ENCODE data around the gene TBC1D20.

TBC1D20 gene

DNA sequence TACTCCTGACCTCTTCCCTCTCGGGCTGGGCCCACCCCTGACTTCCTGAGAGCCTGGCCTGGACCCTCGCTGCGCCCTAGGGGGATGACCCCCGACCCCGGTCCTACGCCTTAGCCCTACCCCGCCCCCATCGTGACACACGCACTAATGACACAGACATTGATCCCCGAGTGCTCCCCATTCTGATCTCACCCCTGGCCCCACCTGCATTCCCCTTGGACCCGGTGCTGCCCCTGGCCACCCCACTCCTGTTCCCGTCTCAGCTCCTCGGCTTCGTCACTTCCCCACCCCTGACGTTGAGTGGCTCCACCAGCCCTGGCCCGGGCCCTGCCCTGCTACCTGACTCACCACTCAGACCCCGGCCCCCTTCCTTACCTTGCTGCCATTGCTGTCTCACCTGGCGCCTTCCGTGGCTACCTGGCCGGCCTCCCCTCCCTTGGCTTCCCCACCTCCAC lies 42.1 kb downstream of the TBC1D20 start:
- no peak for DNase-seq (ENCODE audit: low read depth in 2 of 2)

DNA sequence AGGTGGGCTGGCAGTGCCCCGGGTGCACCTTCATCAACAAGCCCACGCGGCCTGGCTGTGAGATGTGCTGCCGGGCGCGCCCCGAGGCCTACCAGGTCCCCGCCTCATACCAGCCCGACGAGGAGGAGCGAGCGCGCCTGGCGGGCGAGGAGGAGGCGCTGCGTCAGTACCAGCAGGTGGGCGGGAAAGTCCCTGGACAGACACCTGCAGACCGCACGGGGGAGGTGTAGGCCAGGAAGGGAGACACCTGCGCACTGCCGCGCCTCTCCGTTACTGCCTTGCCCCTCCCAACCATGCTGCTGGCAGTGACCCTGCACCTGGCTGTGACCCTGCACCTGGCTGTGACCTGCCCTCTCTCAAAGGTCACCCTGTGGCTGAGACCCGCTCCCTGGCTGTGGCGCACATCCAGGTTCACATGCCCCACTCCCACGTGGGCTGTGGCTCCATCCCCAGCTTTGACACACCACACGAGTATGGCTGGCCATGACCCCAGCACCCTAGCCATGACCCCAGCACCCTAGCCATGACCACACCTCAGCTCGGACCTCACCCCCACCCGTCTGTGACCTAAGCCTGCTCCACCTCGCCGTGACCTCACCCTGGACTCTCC lies 42.7 kb downstream of the TBC1D20 start:
- DNase-seq (ENCODE audit: low read depth in 2 of 2): no peak

DNA sequence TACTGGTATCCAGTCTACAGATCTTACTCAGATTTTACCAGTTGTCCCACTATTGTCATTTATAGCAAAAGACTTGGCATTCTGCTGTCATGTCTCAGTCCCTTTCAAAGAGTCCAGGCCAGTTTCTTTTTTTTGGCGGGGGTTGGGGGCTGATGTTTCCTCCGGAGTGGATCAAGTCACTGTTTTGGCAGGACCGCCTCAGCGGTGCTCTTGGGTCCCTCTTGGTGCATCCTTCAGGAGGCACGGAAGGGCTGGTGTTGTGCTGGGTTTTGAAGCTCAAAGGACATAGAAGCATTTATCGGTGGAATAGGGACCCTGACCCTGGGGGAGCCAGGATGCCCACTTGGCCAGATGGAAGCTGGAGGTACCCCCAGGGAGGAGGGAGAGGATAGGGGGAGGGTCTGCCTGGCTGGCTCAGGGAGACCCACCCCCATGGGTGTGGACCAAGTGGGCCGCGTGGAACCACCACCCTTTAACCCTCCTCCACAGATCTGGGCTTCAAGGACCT lies 43.4 kb downstream of the TBC1D20 start:
- no peak for DNase-seq (ENCODE audit: low read depth in 2 of 2)

DNA sequence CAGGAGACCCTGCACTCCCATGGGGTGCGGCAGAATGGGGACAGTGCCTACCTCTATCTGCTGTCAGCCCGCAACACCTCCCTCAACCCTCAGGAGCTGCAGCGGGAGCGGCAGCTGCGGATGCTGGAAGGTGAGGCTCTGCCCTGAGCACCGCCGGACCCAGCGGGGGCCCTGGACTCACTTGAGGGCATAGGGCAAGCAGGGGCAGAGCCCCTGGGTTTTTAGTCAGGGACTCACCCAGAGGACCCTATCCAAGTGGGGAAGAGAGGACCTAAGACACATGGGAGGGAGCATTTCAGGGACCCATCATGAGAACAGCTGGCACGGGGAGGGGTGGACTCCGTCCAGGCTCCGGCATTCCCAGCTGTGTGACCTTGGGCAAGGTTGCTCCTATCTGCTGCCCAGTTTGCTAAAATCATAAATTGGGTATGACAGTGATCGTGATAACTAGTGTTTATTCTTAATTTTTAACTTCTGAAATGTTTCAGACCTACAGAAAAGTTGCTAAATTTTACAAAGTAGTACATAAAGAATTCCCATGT lies 44.5 kb downstream of the TBC1D20 start:
- DNase-seq (ENCODE audit: low read depth in 2 of 2): no peak

DNA sequence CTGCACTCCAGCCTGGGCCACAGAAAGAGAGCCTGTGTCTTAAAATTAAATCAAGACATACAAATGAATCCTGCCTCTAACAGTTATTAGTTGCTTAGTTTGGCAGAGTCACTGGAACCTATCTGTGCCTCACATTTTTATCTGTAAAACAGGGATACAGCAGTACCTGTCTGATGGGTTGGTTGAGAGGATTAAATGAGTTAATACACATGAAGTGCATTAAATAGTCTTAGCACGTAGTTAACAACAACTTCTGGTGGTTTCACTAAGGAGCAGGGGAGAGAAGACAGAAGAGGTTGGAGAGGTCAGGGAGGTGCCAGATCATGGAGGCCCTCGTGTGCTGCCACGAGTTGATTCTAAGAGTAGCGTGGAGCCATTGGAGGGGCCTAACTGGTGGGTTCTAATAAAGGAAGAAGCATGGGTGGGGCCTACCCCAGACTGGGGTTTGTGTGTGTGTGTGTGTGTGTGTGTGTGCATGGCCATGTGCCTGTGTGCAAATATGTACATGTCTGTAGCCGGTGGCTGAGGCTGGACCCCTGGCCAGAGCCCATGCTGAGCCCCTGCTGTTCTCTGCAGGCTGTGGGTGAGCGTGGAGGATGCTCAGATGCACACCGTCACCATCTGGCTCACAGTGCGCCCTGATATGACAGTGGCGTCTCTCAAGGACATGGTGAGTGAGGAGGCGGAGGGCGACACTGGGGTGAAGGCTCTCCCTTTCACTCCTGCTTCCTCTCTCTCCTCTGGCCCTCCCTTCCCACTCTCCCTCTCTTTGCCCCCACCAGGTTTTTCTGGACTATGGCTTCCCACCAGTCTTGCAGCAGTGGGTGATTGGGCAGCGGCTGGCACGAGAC lies 45.2 kb downstream of the TBC1D20 start:
- DNase-seq (ENCODE audit: low read depth in 2 of 2): no peak

DNA sequence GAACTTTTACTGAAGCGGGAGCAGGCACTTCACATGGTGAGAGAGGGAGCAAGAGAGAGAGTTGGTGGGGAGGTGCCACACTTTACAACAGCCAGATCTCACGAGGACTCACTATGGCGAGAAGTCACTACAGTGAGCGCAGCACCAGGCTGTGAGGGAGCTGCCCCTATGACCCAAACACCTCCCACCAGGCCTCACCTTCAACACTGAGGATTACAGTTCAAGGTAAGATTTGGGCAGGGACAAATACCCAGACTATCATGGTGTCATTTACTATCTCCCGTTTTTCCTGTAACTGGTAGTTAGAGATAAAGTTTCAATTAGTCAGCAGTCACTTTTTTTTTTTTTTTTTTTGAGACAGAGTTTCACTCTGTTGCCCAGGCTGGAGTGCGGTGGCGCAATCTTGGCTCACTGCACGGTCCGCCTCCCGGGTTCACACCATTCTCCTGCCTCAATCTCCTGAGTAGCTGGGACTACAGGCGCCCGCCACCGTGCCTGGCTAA lies 46.5 kb downstream of the TBC1D20 start:
- DNase-seq (ENCODE audit: low read depth in 2 of 2): no peak

DNA sequence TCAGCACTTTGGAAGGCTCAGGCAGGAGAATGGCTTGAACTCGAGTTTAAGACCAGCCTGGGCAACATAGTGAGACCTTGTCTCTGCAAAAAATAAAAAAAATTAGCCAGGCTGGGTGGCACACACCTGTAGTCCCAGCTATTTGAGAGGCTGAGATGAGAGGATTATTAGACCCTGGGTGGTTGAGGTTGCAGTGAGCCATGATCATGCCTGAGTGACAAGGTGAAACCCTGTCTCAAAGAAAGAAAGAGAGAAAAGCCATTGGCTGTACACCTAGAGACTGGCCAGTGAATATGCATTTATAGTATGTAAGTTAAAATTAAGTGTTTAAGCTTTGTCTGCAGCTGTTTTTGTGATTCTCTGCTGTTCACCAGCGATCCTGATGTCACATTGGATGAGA lies 48.2 kb downstream of the TBC1D20 start:
- DNase-seq (ENCODE audit: low read depth in 2 of 2): no peak

DNA sequence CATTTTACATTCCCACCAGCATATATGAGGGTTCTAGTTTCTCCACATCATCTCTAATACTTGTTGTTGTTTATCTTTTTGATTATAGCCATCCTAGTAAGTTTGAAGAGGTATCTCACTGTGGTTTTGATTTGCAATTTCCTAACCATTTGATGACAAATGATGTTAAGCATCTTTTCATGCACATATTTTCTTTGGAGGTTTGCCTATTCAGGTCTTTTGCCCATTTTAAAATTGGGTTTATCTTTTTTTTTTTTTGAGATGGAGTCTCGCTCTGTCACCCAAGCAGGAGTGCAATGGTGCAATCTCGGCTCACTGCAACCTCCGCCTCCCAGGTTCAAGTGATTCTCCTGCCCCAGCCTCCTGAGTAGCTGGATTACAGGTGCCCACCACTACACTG lies 50.3 kb downstream of the TBC1D20 start:
- no peak for DNase-seq (ENCODE audit: low read depth in 2 of 2)

DNA sequence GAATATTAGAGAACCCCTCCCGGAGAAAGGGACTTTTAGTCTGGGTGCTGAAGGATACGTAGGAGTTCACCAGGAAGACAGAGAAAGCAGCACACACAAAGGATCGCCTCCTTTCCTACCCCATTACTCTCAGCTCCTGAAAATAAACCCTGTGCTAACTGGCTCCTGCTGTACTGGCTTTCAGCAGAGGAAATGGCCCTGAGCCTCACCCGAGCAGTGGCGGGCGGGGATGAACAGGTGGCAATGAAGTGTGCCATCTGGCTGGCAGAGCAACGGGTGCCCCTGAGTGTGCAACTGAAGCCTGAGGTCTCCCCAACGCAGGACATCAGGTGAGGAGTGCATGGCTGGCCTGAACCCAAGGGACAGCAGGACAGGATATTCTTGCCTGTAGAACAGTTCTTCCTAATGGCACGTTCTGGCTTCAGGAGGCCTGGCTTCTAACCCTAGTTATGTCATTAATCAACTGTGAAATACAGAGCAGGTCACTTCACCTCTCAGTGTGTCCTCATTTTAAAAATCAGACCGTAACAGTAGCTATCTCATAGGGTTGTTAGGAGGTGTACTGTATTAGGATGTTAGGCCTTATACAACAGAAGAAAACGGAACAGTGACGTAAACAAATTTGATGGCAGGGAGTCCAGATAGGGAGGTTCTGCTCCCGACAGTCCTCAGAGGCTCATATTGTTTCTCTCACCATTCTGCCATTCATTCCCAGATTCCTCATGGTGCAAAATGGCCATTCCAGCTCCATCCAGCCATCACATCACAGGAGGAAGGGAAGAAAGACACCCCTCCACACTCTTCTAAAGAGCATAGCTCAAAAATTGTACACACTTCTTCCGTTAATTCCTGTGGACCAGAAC lies 52.4 kb downstream of the TBC1D20 start:
- no peak for DNase-seq (ENCODE audit: low read depth in 2 of 2)

DNA sequence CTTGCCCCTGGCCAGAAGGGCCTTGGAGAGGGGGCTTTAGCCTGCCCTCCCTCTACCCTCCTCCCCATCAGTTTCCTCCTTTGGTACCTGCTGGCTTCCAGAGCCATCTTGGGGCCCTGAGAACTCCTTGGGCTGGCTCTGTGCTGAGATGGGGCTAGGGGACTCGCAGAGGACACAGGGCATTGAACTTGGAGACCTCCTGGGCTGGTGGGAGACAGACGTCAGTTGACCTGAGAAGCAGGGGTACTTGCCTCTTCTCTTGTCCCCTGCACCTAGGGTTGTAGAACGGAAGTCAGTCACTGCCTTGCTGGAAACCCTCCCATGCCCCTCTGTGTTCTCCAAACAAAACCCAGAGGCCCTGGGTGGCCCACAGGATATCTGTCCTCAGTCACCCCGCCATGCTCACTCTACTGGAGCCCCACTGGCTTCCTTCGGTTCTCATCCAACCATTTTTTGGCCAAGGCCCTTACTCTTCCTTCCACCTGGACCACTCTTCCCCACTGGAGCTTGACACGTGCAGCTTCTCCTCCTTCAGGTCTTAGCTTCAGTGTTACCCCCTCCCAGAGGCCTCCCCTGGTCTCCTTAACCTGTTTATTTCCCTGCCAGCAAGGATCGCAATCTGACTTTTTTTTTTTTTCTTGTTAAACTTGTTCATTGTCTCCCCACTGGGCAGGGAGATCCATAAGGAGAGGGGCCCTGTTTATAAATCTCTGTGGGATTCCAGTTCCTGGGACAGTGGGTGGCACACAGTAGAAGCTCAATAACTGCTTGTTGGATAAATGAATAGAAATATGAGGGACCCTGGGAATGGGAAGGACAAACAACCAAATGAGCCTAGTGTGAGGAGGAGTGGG lies 53.3 kb downstream of the TBC1D20 start:
- DNase-seq (ENCODE audit: low read depth in 2 of 2): no peak

DNA sequence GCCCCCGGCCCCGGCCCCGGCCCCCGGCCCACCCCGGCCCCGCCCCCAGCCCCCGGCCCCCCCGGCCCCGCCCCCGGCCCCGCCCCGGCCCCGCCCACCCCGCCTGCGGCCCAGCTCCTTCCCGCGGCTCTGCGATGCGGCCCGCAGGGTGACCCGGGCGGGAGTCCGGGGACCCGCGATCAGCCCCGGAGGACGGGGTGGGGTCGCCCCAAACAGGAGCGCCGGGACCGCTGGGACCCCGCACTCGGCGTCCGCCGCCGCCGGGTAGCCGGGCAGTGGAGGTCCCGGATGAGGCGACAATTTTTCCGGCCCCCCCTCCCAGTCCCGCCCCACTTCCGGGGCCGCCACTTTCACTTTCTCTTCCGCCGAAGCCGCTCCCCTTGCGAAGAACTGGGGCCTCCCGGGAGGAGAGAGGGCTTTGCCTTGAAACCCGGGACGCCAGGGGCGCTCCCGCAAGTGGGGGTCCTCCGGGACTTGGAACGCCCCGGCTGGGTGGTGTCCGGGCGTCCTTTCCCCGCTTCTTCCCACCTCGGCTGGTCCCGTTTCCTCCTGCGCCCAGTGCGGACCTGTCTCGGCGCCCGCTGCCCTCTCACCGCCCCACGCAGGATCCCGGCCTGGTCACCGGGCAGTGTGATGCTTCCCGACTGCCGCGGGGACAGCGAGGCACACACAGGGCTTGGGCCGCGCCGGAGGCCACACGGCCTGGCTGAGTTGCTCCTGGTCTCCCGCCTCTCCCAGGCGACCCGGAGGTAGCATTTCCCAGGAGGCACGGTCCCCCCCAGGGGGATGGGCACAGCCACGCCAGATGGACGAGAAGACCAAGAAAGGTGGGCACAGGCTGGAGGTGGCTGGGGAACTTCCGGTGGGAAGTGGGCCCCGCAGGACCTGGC lies 54.1 kb downstream of the TBC1D20 start, which contains the start of gene RBCK1:
Gene RBCK1, plus strand, starts transcription at position 347 of the 890 bp plus-strand sequence. Its CDS starts 459 bp downstream, at position 806.
- peak; percentile 70 to 81 for DNase-seq (ENCODE audit: low read depth in 2 of 2)

DNA sequence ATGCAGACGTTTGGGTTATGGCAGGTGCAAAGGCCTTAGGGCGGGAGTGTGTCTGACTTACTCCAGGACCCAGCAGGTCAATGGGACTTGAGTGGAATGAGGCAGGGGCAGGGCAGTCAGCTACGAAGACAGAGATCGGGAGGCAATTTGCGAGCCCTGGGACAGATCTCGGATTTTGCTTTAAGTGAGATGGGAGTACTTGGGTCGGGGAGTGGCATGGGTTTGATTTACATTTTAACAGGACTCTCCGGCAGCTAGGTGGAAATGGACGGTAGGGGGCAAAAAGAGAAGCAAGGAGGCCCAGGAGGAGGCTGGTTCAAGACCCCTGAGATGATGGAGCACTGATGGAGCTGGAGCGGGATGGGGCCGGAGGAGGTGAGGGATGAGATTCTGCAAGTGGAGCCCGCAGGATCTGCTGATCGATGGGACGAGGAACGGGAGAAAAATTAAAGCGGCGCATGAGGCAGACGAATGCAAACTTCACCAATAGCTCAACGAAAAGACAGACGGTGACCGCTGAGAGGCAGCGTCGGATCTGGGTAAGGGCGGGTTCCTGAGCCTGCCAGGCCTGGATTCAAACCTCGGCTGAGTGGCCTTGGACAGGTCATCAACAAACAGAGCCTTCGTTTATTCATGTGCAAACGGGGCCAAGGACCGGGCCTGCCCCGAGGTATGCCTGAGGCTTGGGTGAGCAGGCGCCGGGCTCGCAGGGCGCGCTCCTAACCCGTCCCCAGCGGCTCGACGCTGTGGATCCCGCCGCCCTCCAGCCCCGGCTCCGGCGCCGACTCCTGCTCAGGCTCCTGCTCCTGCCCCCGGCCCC lies 55.0 kb downstream of the TBC1D20 start:
- peak; percentile 13 to 33 for DNase-seq (ENCODE audit: low read depth in 2 of 2)

DNA sequence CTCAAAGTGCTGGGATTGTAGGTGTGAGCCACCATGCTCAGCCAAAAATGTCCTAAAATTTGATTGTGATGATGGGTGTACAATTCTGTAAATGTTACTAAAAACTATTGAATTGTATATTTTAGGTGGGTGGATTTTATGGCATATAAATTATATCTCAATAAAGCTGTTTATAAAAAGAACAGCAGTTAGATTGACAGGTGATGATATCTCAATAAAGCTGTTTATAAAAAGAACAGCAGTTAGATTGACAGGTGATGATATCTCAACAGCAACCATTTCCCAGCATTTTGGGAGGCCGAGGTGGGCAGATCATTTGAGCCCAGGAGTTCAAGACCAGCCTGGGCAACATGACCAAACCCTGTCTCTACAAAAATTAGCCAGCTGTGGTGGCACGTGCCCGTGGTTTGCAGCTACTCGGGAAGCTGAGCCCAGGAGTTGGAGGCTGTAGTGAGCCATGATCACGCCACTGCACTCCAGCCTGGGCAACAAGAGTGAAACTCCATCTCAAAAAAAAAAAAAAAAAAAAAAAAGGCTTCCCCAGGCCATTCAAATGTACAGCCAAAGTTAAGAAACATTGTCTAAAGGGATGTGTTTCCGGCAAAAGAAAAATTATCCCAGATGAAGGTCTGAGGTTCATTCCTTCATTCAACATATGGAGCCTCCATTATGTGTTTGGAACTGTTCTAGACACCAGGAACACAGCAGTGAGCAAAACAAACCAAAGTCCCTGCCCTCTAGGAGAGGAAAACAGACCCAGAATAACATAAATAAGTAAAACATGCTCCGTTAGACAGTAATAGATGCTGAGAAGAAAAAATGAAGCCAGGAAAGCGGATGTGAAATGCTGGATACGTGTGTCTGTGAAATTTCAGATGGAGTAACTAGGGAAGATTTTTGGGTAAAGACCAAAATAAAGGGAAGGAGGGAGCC lies 55.9 kb downstream of the TBC1D20 start:
- DNase-seq (ENCODE audit: low read depth in 2 of 2): no peak

DNA sequence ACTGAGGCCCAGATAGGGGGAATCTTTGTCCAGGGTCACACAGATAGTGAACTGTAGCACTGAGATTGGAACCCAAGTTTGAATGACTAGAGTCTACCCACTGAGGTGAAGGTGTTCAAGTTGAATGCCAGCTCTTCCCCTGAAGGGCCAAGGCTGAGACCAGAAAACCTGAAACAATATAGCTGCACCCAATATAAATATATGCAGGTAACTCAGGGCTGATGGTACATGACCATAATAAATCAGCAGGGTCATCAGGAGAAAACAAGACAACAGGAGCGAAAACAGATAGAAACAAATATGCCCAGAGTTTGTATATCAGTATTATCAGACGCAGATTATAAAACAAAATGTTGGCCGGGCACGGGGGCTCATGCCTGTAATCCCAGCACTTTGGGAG lies 58.2 kb downstream of the TBC1D20 start:
- DNase-seq (ENCODE audit: low read depth in 2 of 2): no peak

DNA sequence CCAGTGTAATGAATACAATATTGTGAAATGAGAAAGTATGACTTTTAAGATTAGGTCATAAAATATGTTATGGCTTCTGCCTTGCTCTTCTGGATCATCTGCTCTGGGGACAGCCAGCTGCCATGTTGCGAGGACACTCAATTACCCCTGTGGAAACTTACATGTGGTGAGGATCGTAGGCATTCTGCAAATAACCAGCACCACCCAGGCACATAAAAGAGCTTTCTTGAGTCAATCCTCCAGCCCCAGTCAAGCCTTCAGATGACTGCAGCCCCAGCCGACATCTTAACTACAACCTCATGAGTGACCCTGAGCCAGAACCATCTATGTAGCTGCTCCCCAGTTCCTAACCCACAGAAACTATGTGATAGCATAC lies 58.8 kb downstream of the TBC1D20 start:
- DNase-seq (ENCODE audit: low read depth in 2 of 2): no peak

DNA sequence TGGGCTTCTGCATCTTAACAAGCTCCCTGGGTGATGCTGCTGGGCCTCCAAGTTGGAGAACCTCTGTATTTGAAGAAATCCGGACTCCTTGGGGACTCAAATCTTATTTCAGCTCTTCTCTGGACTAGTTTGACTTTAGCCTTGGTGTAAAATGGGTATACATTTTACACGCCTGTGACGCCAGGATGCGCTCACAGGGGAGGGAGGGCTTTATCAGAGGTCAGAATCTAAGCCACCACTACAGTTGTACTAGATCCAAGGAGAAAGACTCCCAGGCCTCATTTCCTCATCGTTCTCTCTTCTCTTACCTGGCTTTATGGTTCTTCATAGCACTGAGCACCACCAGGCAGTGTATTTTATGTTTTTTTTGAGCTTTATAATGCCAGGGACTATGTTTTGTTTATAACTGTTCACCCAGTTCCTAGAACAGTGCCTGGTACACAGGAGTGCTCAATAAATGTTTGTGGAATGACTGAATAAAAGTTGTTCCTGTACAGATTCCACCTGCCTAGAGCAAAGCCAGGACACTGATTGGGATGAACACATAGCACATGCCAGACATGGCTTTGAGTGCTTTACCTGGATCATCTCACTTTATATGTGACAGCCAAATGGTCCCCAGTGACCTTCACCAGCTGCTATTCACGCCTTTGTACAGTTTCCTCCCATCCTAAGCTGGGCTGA lies 59.3 kb downstream of the TBC1D20 start:
- no peak for DNase-seq (ENCODE audit: low read depth in 2 of 2)

DNA sequence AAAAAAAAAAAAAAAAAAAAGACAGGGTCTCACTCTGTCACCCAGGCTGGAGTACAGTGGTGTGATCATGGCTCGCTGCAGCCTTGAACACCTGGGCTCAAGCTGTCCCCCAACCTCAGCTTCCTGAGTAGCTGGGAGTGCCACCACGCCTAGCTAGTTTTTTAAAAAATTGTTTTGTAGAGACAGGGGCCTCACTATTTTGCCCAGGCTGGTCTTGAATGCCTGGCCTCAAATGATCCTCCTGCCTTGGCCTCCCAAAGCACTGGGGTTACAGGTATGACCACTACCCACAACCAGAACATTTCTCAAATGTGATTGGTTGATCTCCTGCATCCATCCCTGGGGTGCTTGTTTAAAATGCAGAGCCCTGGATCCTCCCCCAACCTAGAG lies 59.8 kb downstream of the TBC1D20 start:
- no peak for DNase-seq (ENCODE audit: low read depth in 2 of 2)
